Activated CD4-positive, alpha-beta T cell treated with anti-CD3 and anti-CD28 coated beads, Interleukin-2, amount 50 U/mL, for 24 hours (primary cell): Measurements from ENCODE around the gene MICAL2.

ENCODE experiments used
- DNase-seq, 2 donors: peaks; one replicate each; pipeline ENCODE4 v3.0.0-alpha.2; 2020; ENCODE audit warnings: low read depth in 1 of 2, low spot score in 1 of 2

Gene MICAL2

DNA sequence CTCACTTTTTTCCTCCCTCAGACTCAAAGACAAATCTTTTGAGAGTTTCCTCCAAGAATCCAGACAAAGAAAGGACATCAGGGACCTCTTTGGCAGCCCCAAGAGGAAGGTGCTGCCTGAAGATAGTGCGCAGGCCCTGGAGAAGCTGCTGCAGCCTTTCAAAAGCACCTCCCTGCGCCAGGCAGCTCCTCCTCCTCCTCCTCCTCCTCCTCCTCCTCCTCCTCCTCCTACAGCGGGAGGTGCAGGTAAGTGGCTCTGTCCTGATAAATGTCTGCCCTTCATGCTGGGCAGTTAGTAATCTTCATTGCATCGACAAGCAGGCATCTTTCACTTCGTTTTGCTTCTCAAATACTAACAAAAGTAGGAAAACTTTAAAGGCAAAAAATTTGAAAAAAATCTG lies 184.2 kb downstream of the MICAL2 start:
- DNase-seq = no peak

DNA sequence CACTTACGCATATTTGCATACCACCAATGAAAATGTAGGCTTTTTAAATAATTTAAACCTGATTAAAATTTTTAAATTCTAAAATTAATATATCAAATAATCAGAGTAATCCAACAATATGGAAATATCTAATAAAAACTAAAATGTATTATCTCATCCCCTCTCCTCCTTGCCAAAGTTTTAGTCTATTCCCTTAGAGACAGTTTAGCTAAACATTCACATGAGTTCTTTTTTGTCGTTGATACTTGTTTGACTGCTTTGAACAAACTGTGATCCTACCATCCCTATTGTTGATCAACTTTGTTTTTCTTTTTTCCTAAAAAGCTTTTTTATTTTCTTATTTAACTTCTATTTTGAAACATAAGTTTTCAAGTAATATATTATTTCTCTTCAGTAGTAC lies 185.6 kb downstream of the MICAL2 start:
- DNase-seq = no peak

DNA sequence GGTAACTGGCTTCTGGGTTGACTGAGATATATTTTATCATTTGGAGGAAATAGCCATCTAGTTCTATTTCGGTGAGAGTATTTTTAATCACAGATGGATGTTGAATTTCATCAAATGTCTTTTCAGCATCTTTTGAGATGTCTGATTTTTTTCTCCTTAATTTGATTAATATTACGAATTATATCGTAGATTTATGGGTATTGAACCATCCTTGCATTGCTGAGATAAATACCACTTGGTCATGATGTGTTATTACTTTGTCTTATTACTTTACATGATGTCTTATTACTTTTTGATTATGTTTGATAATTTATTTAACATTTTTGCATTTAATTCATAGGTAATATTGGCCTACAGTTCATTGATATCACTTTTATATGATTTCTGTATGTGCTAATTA lies 188.2 kb downstream of the MICAL2 start:
- no peak for DNase-seq

DNA sequence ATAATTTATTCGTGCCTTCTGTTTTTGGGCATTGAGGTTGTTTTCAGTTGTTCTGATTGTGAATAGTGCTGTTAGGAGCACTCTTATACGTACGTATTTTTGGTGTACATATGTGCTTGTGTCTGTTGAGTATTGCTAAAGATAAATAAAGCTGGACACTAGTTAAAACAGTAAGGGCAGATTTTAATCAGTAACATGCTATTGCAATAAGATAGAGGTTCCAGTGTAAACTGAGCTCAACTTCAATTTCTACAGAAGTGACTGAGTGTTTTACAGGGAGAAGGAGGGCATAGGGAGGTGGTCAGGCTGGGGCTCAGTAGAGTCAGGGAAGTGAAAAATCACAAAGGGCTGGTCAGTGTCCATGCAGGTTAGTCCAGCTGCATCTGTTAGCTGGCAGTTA lies 191.0 kb downstream of the MICAL2 start:
- no peak for DNase-seq

DNA sequence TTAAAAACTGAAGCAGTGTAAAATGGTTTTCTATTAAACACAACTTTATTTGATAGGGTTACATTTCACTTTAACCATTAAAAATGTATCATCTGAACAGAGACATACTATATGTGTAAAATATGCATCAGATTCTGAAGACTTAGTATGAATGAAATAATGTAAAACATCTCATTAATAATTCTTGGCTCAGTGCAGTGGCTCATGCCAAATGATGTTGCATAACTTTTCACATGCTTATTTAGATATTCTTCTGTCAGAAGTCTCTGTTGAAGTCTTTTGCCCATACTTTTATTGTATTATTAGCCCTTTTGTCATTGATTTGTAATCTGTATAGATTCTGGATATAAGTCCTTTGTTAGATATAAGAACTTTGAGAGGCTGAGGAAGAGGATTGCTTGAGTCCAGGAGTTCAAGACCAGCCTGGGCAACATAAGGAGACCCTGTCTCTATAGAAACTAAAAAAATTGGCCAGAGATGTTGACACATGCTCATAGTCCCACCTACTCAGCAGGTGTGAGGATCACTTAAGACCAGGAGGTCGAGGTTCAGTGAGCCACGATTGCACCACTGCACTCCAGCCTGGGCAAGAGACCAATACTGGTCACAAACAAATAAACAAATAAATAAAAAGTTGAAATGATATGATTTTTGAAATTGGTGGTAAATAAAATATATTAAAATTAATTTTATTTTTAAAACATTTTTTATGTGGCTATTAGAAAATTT lies 193.2 kb downstream of the MICAL2 start:
- no peak for DNase-seq

DNA sequence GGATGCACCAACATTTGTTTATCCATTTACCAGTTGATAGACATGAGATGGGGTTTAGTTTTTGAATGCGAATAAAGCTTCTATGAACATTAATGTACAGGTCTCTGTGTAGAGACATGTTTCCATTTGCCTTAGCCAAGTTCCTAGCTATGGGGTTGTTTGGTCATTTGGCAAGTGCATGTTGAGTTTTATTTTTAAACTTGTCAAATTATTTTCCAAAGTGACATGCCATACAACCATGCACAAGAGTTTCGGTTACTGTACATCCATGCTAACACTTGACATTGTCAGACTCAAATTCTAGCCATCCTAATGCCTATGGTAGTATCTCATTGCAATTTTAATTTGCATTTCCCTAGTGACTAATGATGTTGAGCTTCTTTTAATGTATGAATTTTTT lies 196.4 kb downstream of the MICAL2 start:
- no peak for DNase-seq

DNA sequence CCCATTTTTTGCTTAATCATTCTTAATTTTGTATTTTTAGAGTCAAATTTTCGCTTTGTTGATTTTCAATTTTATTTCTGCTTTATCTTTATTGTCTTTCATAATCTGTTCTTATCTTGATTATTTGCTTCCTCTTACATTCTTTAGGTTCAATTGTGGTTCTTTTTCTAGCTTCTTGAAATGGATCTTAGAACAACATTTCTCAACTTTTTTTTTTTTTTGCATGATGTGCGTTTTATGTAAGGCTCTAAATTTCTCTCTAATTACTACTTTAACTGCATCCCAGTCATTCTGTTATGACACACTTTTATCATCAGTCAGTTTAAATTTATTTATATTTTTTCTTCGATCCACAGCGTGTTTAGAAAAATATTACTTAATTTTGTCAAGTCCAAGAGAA lies 201.7 kb downstream of the MICAL2 start:
- no peak for DNase-seq
